CD4-positive, alpha-beta T cell (primary cell): Measurements from ENCODE around the gene POLR3F. TPM values are rescaled to one million over a fixed set of nuclear protein-coding genes. Genes with fewer than 3 reads are reported as not detected.

Experiments used
- ATAC-seq: fragments of 200-7000 bp; cut with Tn5 transposase; one replicate; pipeline ENCODE4 v1.10.0; 2022; ENCODE audit warnings: mild to moderate bottlenecking; ENCODE audit not compliant: poor library complexity
- CTCF ChIA-PET: fragments of 350-600 bp; sonication (Branson Sonifier 250); formaldehyde crosslinking; loops from one replicate; lab custom pipeline; 2021; ENCODE audit warnings: antibody characterized with exemption, inconsistent platforms; lab: Charles Lee
- POLR2A ChIA-PET: fragments of 350-600 bp; sonication (Branson Sonifier 250); formaldehyde crosslinking; loops from one replicate; lab custom pipeline; 2021; ENCODE audit warnings: antibody characterized with exemption, inconsistent platforms; lab: Charles Lee
- DNase-seq, 14 experiments: peaks; one replicate each; pipeline ENCODE4 v3.0.0-alpha.2; 2013 to 2020; ENCODE audit warnings: mixed read lengths in 2 of 14
- H3K27ac ChIP-seq, 2 donors: one replicate each; pipeline versions ENCODE4 v1.5.1 to v1.7.0; 2013; ENCODE audit warnings: low read length in 2 of 2, low read depth in 1 of 2, mild to moderate bottlenecking in 1 of 2
- H3K27me3 ChIP-seq, 2 experiments: 1 replicate in 1 of 2; 2 replicates in 1 of 2; pipeline versions ENCODE4 v1.6.1 to v1.7.0; 2013; ENCODE audit warnings: low read length in 2 of 2, control low read depth in 1 of 2, mild to moderate bottlenecking in 1 of 2, moderate library complexity in 1 of 2; ENCODE audit not compliant: insufficient read depth in 2 of 2, control insufficient read depth in 1 of 2
- H3K36me3 ChIP-seq: one replicate; pipeline ENCODE4 v1.6.1; 2013; ENCODE audit warnings: low read length, control low read depth; ENCODE audit not compliant: insufficient read depth
- H3K4me1 ChIP-seq: one replicate; pipeline ENCODE4 v1.6.1; 2013; ENCODE audit warnings: low read length, control low read depth; ENCODE audit not compliant: insufficient read depth
- H3K4me3 ChIP-seq: one replicate; pipeline ENCODE4 v1.5.1; 2013; ENCODE audit warnings: mild to moderate bottlenecking, low read length, moderate library complexity
- H3K9me3 ChIP-seq, 2 experiments: 1 replicate in 1 of 2; 2 replicates in 1 of 2; pipeline versions ENCODE4 v1.6.1 to v1.7.0; 2013; ENCODE audit warnings: low read length in 2 of 2, mild to moderate bottlenecking in 2 of 2, control low read depth in 1 of 2, moderate library complexity in 1 of 2; ENCODE audit not compliant: control insufficient read depth in 1 of 2, insufficient read depth in 1 of 2
- H3K27ac Mint-ChIP-seq: one replicate; pipeline ENCODE4 v1.8.0; 2020; ENCODE audit warnings: mixed read lengths
- H3K27me3 Mint-ChIP-seq: one replicate; pipeline ENCODE4 v1.8.0; 2021; ENCODE audit warnings: mixed read lengths
- H3K36me3 Mint-ChIP-seq: one replicate; pipeline ENCODE4 v1.8.0; 2021; ENCODE audit warnings: low read depth, mixed read lengths
- H3K4me1 Mint-ChIP-seq: one replicate; pipeline ENCODE4 v1.8.0; 2021; ENCODE audit warnings: low read depth, mixed read lengths
- H3K4me3 Mint-ChIP-seq: one replicate; pipeline ENCODE4 v1.8.0; 2020; ENCODE audit warnings: mild to moderate bottlenecking, mixed read lengths
- H3K9me3 Mint-ChIP-seq: one replicate; pipeline ENCODE4 v1.8.0; 2020; ENCODE audit warnings: mixed read lengths
- CTCF ChIP-seq: fragments of 200-600 bp; IDR thresholded peaks from one replicate; pipeline ENCODE4 v1.8.0; 2022; ENCODE audit warnings: antibody characterized with exemption, mild to moderate bottlenecking
- intact Hi-C, 2 experiments: fragments of 100-400 bp; cut with DNase I in 1 of 2; cut with micrococcal nuclease in 1 of 2; formaldehyde crosslinking; loops; one replicate each; pipeline versions ENCODE4 v1.15.1 to v1.9.0; 2023 to 2025; cut with DNase I, micrococcal nuclease
- microRNA-seq: library from miRNA; unstranded; fragments of <30 nt; microRNA quantifications from one replicate; pipeline ENCODE4 v1.2.0, GENCODE V29; 2021; ENCODE audit warnings: borderline microRNAs expressed, borderline replicate concordance
- total RNA-seq, 174 experiments: library from RNA in 2 of 174; stranded (reverse) in 2 of 174; gene quantifications; one replicate each; pipeline ENCODE4 v1.2.3 and lab custom pipeline; 2021 to 2026

POLR3F gene
- total RNA-seq, 2 experiments from 2014 or later = 7.9 to 8.8 TPM

DNA sequence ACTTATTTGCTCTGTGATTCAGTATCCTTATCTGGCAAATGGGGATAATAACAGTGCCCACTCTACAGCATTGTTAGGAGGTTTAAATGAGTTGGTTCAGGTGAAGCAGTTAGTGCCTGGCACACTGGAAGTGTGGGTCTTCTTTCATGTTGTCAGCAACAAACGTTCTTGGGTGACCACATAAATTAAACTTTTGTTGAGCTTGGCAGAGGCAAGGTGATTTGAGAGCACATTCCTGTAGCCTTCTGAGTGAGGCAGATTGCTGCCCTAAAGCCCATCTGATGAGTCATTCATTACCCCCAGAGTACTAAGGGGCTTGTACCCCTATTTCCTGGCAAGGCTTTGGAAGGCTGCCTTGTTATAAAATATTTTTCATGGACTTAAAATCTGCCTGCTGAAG is 66.3 kb downstream of the POLR3F start:
- no peaks in the 10 kb centered on the region for H3K9me3 Mint-ChIP-seq
- H3K4me1 ChIP-seq = no peaks in the 10 kb centered on the region
- peaks cover 91% of the 10 kb centered on the region for H3K36me3 Mint-ChIP-seq
- POLR2A ChIA-PET = no interaction called here
- intact Hi-C loops = loop anchor here in 1 of 2 experiments (5.0 kb wide), 1 partner anchor 121 kb away; no protein-coding TSS in a partner anchor
- CTCF ChIA-PET = no interaction called here
- no peak overlapping the region for H3K27ac Mint-ChIP-seq
- no peak overlapping the region for H3K4me3 ChIP-seq
- ATAC-seq (no peak), DNase-seq (no peak)
- peaks cover 78% of the 10 kb centered on the region for H3K36me3 ChIP-seq
- no peaks in the 10 kb centered on the region for H3K27me3 ChIP-seq
- no peak overlapping the region for H3K27ac ChIP-seq
- H3K27me3 Mint-ChIP-seq = no peaks in the 10 kb centered on the region
- no peaks in the 10 kb centered on the region for H3K9me3 ChIP-seq
- H3K4me3 Mint-ChIP-seq = no peak overlapping the region
- H3K4me1 Mint-ChIP-seq = no peaks in the 10 kb centered on the region
- TF ChIP-seq CTCF = no peak

GRCh38 chr20:18533978-18534644 is 66.9 kb downstream of the POLR3F start:
- ATAC-seq (no peak), DNase-seq (no peak)
- intact Hi-C loops = loop anchor here in 1 of 2 experiments (5.0 kb wide), 1 partner anchor 122 kb away; no protein-coding TSS in a partner anchor
- Histone ChIP-seq H3K27ac (no peak overlapping the region), H3K4me3 (no peak overlapping the region), H3K27me3 (no peaks in the 10 kb centered on the region), H3K36me3 (peaks cover 74% of the 10 kb centered on the region), H3K4me1 (no peaks in the 10 kb centered on the region), H3K9me3 (no peaks in the 10 kb centered on the region)
- no peaks in the 10 kb centered on the region for H3K4me1 Mint-ChIP-seq
- no peak overlapping the region for H3K4me3 Mint-ChIP-seq
- ChIA-PET POLR2A (no interaction called here), CTCF (no interaction called here)
- H3K36me3 Mint-ChIP-seq = peaks cover 85% of the 10 kb centered on the region
- H3K9me3 Mint-ChIP-seq = no peaks in the 10 kb centered on the region
- no peaks in the 10 kb centered on the region for H3K27me3 Mint-ChIP-seq
- no peak overlapping the region for H3K27ac Mint-ChIP-seq
- no peak for TF ChIP-seq CTCF

Small RNA genes lying within 50 kb of the gene (microRNA-seq; reads per million reads assigned to microRNA genes)
- gene MIR3192 = not detected

Other genes with a start within 250 kb of the POLR3F start
- 1 to 10 TPM; 3.3 to 4.1 TPM for gene ZNF133, start 178.9 kb upstream of the POLR3F start, total RNA-seq
- 1 to 10 TPM; 1.8 to 1.9 TPM for gene DZANK1, start 360 bp upstream of the POLR3F start, total RNA-seq
- gene RBBP9, start 29.8 kb downstream of the POLR3F start, total RNA-seq = 1 to 10 TPM; 1.6 to 2.1 TPM
- 10 to 100 TPM; 29.2 to 32.8 TPM for gene SEC23B, start 40.5 kb downstream of the POLR3F start, total RNA-seq
- 10 to 100 TPM; 78.7 to 79.8 TPM for gene SMIM26, start 100.0 kb downstream of the POLR3F start, total RNA-seq
- gene DTD1, start 120.7 kb downstream of the POLR3F start, total RNA-seq = 10 to 100 TPM; 15.4 to 16.1 TPM